Activated naive CD4-positive, alpha-beta T cell treated with anti-CD3 and anti-CD28 coated beads, Interleukin-2, amount 50 U/mL, for 72 hours (primary cell): ENCODE measurements around the gene TRABD2A. TPM values are rescaled to one million over a fixed set of nuclear protein-coding genes. Genes with fewer than 3 reads are reported as not detected.

Source experiments
- ATAC-seq, 2 donors: fragments of 150-1000 bp; cut with Tn5 transposase; 2 replicates each; pipeline ENCODE4 v1.10.0; 2021; ENCODE audit warnings: mild to moderate bottlenecking in 2 of 2, moderate library complexity in 2 of 2
- DNase-seq, 2 donors: peaks; one replicate each; pipeline ENCODE4 v3.0.0; 2021 to 2022; ENCODE audit warnings: low spot score in 2 of 2
- H3K27ac Mint-ChIP-seq, 2 donors: one replicate each; pipeline ENCODE4 v1.8.0; 2022; ENCODE audit warnings: mild to moderate bottlenecking in 2 of 2, mixed read lengths in 2 of 2
- H3K36me3 Mint-ChIP-seq, 2 donors: one replicate each; pipeline ENCODE4 v1.8.0; 2022; ENCODE audit warnings: mixed read lengths in 2 of 2
- H3K9me3 Mint-ChIP-seq, 2 donors: one replicate each; pipeline ENCODE4 v1.8.0; 2022; ENCODE audit warnings: mixed read lengths in 2 of 2
- total RNA-seq, 2 donors: library from RNA; stranded (reverse); gene quantifications; one replicate each; pipeline ENCODE4 v1.2.3, GENCODE V29; 2022

Gene TRABD2A
- total RNA-seq, 2 donors from 2014 or later: 53.6 to 59.9 TPM

- ATAC-seq (no peak), DNase-seq (no peak)
- Mint-ChIP-seq H3K9me3 (no peaks in the 10 kb centered on the region), H3K36me3 (peaks cover 0 to 14% of the 10 kb centered on the region in 2 donors), H3K27ac (no peak overlapping the region)
Observed at GRCh38 chr2:84829693-84830092, 51.2 kb downstream of the TRABD2A start.

GRCh38 chr2:84827978-84828575 is 52.8 kb downstream of the TRABD2A start:
- H3K36me3 Mint-ChIP-seq: peaks cover 1 to 28% of the 10 kb centered on the region in 2 donors
- ATAC-seq (no peak), DNase-seq (no peak)
- H3K27ac Mint-ChIP-seq: peak overlapping the region in 1 of 2 donors; percentile 33
- H3K9me3 Mint-ChIP-seq: peaks cover 0 to 4% of the 10 kb centered on the region in 2 donors

DNA sequence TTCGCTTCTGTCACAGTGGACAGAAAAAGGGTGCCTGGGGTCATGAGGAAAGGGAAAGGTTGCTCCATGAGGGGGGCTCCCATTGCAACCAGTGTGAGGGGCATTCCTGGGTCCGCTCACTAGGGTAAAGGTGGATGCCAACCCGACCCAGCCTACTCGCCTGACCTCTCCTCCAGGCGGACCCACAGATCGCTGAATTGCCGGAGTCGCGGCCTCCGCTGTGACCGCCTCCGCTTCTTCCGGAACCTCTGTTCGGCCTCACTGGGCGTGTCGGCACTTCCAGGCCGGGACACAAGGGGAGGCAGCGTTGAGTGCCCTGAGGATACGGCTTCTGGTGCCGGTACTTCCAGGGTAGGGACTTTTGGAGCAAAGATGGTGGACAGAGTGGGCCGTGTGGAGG is 57.1 kb downstream of the TRABD2A start:
- ATAC-seq (no peak), DNase-seq (no peak)
- H3K36me3 Mint-ChIP-seq: peaks cover 5 to 29% of the 10 kb centered on the region in 2 donors
- peaks cover 0 to 4% of the 10 kb centered on the region in 2 donors for H3K9me3 Mint-ChIP-seq
- no peak overlapping the region for H3K27ac Mint-ChIP-seq

DNA sequence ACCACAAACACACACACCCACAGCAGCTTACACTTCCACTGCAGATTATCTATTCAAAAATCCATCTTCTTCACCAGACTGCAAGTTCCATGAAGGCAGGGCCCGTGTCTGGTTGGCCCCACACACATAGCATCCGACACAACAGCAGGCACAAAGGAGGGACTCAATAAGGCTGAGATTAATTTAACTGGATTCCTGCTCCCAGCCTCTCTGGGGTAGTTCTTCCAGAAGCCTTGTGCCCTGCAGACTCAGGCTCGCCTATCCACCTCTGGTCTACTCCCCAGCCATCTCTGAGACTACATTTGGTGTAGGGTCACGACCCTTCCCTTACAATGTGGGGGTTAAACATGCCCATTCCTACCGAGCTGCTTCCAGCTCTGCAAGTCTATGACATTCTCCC is 57.7 kb downstream of the TRABD2A start:
- Mint-ChIP-seq H3K27ac (no peak overlapping the region), H3K9me3 (peaks cover 0 to 4% of the 10 kb centered on the region in 2 donors), H3K36me3 (peaks cover 5 to 29% of the 10 kb centered on the region in 2 donors)
- DNase-seq (no peak), ATAC-seq (no peak)

DNA sequence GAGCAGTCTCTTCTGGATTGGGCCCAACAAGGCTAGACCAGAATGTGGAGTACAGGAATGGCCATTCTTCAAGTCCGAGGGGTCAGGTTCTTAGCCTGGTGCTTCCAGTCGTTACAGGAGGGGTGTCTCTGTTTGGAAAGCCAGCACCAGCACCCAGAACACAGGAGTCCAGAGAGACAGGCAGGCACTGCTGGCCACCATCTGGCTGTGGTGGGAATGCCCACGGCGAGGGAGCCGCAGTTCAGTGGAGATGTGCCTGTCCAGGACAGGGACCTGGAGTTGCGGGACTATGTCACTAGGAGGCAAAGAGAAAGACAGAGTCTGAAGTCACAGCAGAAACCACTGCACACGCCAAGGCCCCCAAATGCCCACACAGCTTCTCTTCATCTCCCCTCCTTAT is 59.1 kb downstream of the TRABD2A start:
- H3K9me3 Mint-ChIP-seq: peaks cover 0 to 4% of the 10 kb centered on the region in 2 donors

DNA sequence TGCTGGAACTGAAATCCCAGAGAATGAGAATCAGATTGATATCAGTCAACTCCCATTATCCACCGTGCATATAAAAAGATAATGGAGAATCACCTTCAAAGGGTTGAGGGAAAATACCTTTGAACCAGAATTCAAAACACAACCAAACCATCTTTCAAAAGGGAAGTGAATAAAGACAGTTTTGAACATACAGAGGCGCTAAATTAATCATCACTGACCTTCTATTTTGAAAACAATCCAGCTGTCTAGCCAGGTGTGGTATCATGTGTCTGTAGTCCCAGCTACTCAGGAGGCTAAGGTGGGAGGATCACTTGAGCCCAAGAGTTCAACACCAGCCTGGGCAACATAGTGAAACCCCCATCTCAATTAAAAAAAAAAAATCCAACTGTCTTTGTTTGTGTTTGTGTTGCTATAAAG is 63.6 kb downstream of the TRABD2A start:
- Mint-ChIP-seq H3K9me3 (peaks cover 0 to 4% of the 10 kb centered on the region in 2 donors), H3K36me3 (peaks cover 4 to 11% of the 10 kb centered on the region in 2 donors), H3K27ac (peak overlapping the region; percentile 87 to 96)
- peak in 1 of 2 donors; percentile 35 for DNase-seq
- ATAC-seq: peak; percentile 90 to 91

More for the DNA sequence above, 59.1 kb downstream of the TRABD2A start:
- Mint-ChIP-seq H3K27ac (no peak overlapping the region), H3K36me3 (peaks cover 9 to 35% of the 10 kb centered on the region in 2 donors)
- ATAC-seq (no peak), DNase-seq (no peak)

DNA sequence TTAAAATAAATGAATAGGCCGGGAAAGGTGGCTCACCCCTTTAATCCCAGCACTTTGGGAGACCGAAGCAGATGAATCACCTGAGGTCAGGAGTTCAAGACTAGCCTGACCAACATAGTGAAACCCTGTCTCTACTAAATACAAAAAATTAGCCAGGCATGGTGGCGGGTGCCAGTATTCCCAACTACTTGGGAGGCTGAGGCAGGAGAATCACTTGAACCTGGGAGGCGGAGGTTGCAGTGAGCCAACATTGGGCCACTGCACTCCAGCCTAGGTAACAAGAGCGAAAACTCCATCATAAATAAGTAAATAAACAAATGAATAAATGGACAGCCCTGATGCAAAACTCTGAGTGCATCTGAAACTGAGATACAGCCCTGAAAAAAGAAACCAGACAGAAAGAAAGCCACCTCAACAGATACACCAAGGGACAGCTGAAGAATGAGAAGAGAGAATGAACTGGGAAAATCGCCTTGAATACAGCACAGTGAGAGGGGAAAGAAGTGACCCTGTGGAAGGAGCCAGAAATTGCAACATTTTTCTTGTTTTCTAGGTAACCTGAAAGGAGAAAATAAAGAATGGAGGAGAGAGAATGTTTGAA is 64.4 kb downstream of the TRABD2A start:
- peaks cover 9 to 11% of the 10 kb centered on the region in 2 donors for H3K36me3 Mint-ChIP-seq
- peak overlapping the region; percentile 87 to 96 for H3K27ac Mint-ChIP-seq

DNA sequence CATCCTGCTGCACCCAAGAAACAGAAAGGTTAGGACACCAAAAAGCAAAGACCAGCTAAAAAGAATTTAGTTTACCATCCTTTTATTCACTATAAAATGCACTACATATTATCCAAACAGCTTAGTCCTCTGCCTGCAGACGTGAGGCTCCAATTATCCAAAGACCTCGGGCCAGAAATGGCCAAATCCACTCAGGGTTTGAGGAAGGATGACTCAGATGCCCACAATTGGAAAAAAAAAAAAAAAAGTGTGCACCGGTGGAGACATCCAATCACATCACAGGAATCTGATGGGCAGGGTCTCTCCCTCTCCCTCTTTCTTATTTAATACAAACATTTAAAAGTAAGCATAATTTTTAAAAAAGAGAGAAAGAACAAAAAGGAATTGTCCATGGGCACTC is 65.7 kb downstream of the TRABD2A start:
- Mint-ChIP-seq H3K27ac (no peak overlapping the region), H3K9me3 (peaks cover 6 to 9% of the 10 kb centered on the region in 2 donors), H3K36me3 (peaks cover 9 to 11% of the 10 kb centered on the region in 2 donors)
- ATAC-seq: no peak
- no peak for DNase-seq

More for the DNA sequence above, 64.4 kb downstream of the TRABD2A start:
- H3K9me3 Mint-ChIP-seq: peaks cover 0 to 6% of the 10 kb centered on the region in 2 donors
- ATAC-seq (peak; percentile 21 to 32), DNase-seq (no peak)

DNA sequence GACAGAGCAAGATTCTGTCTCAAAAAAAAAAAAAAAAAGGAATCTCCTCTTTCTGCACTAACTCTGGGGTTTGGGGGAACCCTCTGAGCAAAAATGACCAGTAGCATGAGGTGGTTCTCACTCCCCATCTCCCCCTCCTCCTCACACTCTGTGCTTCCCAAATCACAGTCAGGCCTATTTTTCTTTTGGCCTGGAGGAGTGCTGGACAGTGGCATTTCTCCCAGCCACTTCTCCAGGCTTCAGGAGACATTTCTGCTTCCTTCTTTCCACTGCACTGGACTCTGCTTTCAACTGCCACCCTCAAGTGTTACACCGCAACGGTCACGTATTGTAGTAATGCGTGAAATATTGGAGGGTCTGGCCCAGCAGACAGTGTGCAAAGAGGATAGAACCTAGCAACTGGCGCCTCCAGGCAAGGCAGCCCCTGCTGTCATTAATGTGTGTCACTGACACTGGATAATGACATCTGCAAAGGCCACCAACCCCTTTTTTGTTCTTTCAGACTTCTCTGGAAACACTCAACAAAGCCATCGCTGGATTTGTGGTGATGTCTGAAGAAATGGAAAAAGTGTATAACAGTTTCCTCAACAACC is 68.9 kb downstream of the TRABD2A start:
- Mint-ChIP-seq H3K27ac (peak overlapping the region in 1 of 2 donors; percentile 84), H3K36me3 (peaks cover 5% of the 10 kb centered on the region in 2 donors), H3K9me3 (peaks cover 6 to 9% of the 10 kb centered on the region in 2 donors)
- ATAC-seq (no peak), DNase-seq (no peak)

DNA sequence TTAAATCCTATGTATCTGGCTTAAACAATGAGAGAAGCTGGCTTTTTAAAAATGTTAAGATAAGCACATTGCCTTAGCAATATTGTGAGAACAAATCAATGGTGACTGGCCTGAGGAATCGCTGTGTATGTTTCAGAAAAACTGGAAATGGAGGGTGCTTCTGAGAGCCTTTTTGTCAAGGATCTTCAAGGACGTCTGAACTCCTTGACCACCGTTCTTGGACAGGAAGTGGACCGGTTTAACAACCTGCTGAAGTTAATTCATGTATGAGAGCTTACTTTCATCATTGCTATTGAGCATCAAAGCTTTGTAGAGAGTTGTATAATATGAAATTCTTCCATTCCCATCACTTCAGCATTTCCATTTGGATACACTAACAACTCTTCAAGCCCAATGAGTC is 72.6 kb downstream of the TRABD2A start:
- ATAC-seq (no peak), DNase-seq (no peak)
- H3K27ac Mint-ChIP-seq: no peak overlapping the region
- H3K36me3 Mint-ChIP-seq: peaks cover 0 to 5% of the 10 kb centered on the region in 2 donors
- H3K9me3 Mint-ChIP-seq: peaks cover 3 to 9% of the 10 kb centered on the region in 2 donors

DNA sequence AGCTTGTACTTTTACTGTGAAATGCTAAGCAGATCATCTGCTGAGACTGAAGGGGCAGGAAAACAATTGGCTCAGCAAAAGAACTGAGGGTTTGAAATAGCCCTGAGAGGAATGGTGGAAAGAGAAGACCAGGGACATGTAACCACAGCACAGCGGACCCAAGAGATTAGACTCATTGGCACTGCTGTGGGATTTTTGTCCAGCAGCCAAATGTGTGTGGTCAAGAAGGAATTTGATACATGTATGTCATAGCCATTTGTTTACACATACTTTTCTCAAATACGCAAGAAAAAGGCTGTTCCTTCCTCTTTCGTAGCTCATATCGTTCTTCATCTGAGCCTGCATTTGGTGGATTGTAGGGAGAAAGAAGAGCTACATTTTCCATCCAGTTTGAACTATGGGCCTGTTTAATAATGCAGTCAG is 73.8 kb downstream of the TRABD2A start:
- DNase-seq (no peak), ATAC-seq (no peak)
- H3K27ac Mint-ChIP-seq: no peak overlapping the region
- peaks cover 0 to 9% of the 10 kb centered on the region in 2 donors for H3K36me3 Mint-ChIP-seq
- H3K9me3 Mint-ChIP-seq: peaks cover 3 to 9% of the 10 kb centered on the region in 2 donors

DNA sequence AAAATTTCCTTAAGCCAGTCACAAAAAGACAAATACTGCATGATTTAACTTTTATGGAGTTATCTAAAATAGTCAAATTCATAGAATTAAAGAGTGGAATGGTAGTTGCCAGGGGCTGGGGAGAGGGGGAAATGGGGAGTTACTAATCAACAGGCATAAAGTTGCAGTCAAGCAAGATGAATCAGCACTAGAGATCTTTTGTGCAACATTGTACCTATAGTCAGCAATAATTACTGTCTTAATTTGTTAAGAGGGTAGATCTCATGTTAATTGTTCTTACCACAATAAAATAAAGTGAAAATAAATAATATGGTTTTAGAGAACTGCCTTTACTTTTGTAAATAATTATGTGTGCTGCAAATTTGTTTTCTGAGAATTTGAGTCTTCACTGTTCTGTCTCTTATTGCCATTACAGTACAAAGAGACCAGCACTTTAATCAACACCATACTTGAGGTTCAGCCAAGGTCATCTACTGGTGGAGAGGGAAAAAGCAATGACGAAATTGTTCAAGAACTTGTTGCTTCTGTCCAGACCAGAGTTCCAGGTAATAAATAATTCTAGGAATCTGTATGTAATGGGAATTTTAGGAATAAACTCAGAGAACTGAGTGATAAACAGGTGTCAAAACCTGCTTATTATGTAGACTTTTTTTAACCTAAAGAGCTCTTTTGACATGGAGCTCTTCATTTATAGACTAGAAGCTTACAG is 75.5 kb downstream of the TRABD2A start:
- Mint-ChIP-seq H3K27ac (no peak overlapping the region), H3K36me3 (peaks cover 0 to 6% of the 10 kb centered on the region in 2 donors), H3K9me3 (no peaks in the 10 kb centered on the region)
- DNase-seq: no peak
- no peak for ATAC-seq

- H3K9me3 Mint-ChIP-seq: no peaks in the 10 kb centered on the region
- no peak overlapping the region for H3K27ac Mint-ChIP-seq
- ATAC-seq (no peak), DNase-seq (no peak)
- H3K36me3 Mint-ChIP-seq: peaks cover 0 to 6% of the 10 kb centered on the region in 2 donors
Observed at GRCh38 chr2:84801811-84802210, 79.1 kb downstream of the TRABD2A start.

- no peak overlapping the region for H3K27ac Mint-ChIP-seq
- H3K9me3 Mint-ChIP-seq: no peaks in the 10 kb centered on the region
- H3K36me3 Mint-ChIP-seq: peaks cover 0 to 6% of the 10 kb centered on the region in 2 donors
- ATAC-seq: peak in 1 of 2 donors; percentile 71
- DNase-seq: no peak
Observed at GRCh38 chr2:84800194-84800805, 80.6 kb downstream of the TRABD2A start.

DNA sequence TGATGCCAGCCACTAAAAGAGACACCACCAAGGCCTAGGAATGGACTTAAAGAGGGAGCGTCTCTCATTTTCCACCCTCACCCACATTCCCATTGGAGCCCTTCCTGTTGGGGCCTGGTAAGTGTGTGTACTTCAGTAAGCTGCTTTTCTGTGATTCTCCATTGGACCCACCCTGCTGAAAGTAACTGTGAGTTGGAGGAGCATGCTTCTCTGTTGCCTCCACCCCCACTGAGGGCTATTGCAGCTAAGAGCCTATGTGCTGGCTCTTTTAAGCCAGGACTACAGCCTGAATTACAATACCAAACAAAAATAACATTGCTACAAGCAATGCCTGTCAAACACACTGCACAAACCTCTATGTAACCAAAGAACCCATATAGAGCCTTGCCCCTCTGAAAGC is 81.1 kb downstream of the TRABD2A start:
- Mint-ChIP-seq H3K9me3 (no peaks in the 10 kb centered on the region), H3K27ac (no peak overlapping the region), H3K36me3 (peaks cover 0 to 6% of the 10 kb centered on the region in 2 donors)
- no peak for ATAC-seq
- no peak for DNase-seq

DNA sequence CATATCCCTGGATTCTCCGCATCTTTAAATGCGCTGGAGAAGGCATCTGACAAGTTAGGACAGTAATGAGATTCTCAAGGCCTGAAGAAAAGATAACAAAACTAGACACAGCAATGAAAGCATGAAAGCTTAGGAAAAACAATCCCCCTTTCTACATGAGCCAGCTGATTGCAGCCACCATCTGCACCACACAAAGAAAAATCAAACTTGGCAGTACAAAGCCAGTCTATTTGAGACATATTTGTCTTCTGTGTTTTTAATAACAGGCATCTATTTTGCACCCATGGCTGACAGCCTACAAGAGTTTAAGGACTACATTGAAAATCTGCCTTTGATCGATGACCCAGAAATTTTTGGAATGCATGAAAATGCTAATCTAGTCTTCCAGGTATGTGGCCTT is 83.6 kb downstream of the TRABD2A start:
- peaks cover 0 to 6% of the 10 kb centered on the region in 2 donors for H3K36me3 Mint-ChIP-seq
- ATAC-seq (no peak), DNase-seq (no peak)
- H3K27ac Mint-ChIP-seq: no peak overlapping the region
- H3K9me3 Mint-ChIP-seq: peaks cover 12 to 13% of the 10 kb centered on the region in 2 donors
